ENCODE results near the gene DPYD. TPM values are rescaled to one million over a fixed set of nuclear protein-coding genes. Genes with fewer than 3 reads are reported as not detected.

Gene DPYD
- total RNA-seq, 4 donors from 2014 or later: 35.7 to 65.4 (median 43.7) TPM

GRCh38 chr1:97603776-97604175, 317.1 kb downstream of the DPYD start:
- Histone ChIP-seq H3K4me3 (no peak overlapping the region), H3K36me3 (no peaks in the 10 kb centered on the region), H3K4me1 (peaks cover 0 to 4% (median 2%) of the 10 kb centered on the region in 4 donors), H3K9me3 (no peaks in the 10 kb centered on the region), H3K27me3 (no peaks in the 10 kb centered on the region), H3K27ac (no peak overlapping the region)
- DNase-seq (ENCODE audit: low spot score in 2 of 2): no peak
- TF ChIP-seq CTCF (IDR thresholded peaks at IDR 0.05): no peak
- no peak for TF ChIP-seq POLR2A (IDR thresholded peaks at IDR 0.05)
- TF ChIP-seq EP300 (IDR thresholded peaks at IDR 0.05): no peak
- 31 to 33% methylated on average over 5 of the region's 5 CpGs for WGBS, 2 donors

GRCh38 chr1:97603218-97603617, 317.6 kb downstream of the DPYD start:
- H3K9me3 ChIP-seq: no peaks in the 10 kb centered on the region
- TF ChIP-seq EP300 (IDR thresholded peaks at IDR 0.05) (no peak), CTCF (IDR thresholded peaks at IDR 0.05) (no peak)
- 63 to 69% methylated on average over 3 of the region's 3 CpGs for WGBS, 2 donors
- H3K4me1 ChIP-seq: peaks cover 0 to 4% (median 2%) of the 10 kb centered on the region in 4 donors
- no peak for DNase-seq (ENCODE audit: low spot score in 2 of 2)
- no peak overlapping the region for H3K4me3 ChIP-seq
- H3K27ac ChIP-seq: no peak overlapping the region
- no peaks in the 10 kb centered on the region for H3K27me3 ChIP-seq
- no peaks in the 10 kb centered on the region for H3K36me3 ChIP-seq

- no peak for DNase-seq (ENCODE audit: low spot score in 2 of 2)
- H3K4me1 ChIP-seq: peaks cover 0 to 4% (median 2%) of the 10 kb centered on the region in 4 donors
- no peaks in the 10 kb centered on the region for H3K9me3 ChIP-seq
- peaks cover 0 to 6% (median 0%) of the 10 kb centered on the region in 3 donors for H3K36me3 ChIP-seq
- H3K27me3 ChIP-seq: no peaks in the 10 kb centered on the region
- no peak overlapping the region for H3K27ac ChIP-seq
- H3K4me3 ChIP-seq: no peak overlapping the region
- 83 to 86% methylated on average over 2 of the region's 2 CpGs for WGBS, 2 donors
- TF ChIP-seq EP300 (IDR thresholded peaks at IDR 0.05) (no peak), CTCF (IDR thresholded peaks at IDR 0.05) (no peak), POLR2A (IDR thresholded peaks at IDR 0.05) (no peak)
Measured at GRCh38 chr1:97599447-97599846, 321.4 kb downstream of the DPYD start.

- 91% methylated on average over 8 of the region's 8 CpGs for WGBS, 2 donors
- TF ChIP-seq CTCF (IDR thresholded peaks at IDR 0.05) (no peak), EP300 (IDR thresholded peaks at IDR 0.05) (no peak), POLR2A (IDR thresholded peaks at IDR 0.05) (no peak)
- Histone ChIP-seq H3K9me3 (no peaks in the 10 kb centered on the region), H3K27me3 (no peaks in the 10 kb centered on the region), H3K27ac (no peak overlapping the region), H3K4me3 (no peak overlapping the region), H3K4me1 (no peaks in the 10 kb centered on the region), H3K36me3 (peaks cover 0 to 62% (median 0%) of the 10 kb centered on the region in 3 donors)
- DNase-seq (ENCODE audit: low spot score in 2 of 2): no peak
Measured at GRCh38 chr1:97593192-97593591, 327.6 kb downstream of the DPYD start.

- Histone ChIP-seq H3K36me3 (peaks cover 0 to 64% (median 0%) of the 10 kb centered on the region in 3 donors), H3K4me1 (no peaks in the 10 kb centered on the region), H3K9me3 (no peaks in the 10 kb centered on the region), H3K27me3 (no peaks in the 10 kb centered on the region), H3K27ac (no peak overlapping the region), H3K4me3 (no peak overlapping the region)
- no peak for DNase-seq (ENCODE audit: low spot score in 2 of 2)
- TF ChIP-seq CTCF (IDR thresholded peaks at IDR 0.05): no peak
- no peak for TF ChIP-seq POLR2A (IDR thresholded peaks at IDR 0.05)
- no peak for TF ChIP-seq EP300 (IDR thresholded peaks at IDR 0.05)
Measured at GRCh38 chr1:97588772-97589171, 332.1 kb downstream of the DPYD start.

Measured in tibial nerve (tissue), 4 donors.